GM10266 (cell line): ENCODE measurements around the gene USP37.

Experiments used
- DNase-seq: peaks from one replicate; pipeline ENCODE4 v3.0.0; 2012; ENCODE audit errors: extremely low spot score
- TF ChIP-seq, protein P1 (sequence below): IDR thresholded peaks from 2 replicates; pipeline ENCODE4 v1.5.1; 2012; ENCODE audit warnings: mild to moderate bottlenecking, low read depth; ENCODE audit not compliant: control insufficient read depth, insufficient read depth; ENCODE audit errors: missing control alignments

Gene USP37

DNA sequence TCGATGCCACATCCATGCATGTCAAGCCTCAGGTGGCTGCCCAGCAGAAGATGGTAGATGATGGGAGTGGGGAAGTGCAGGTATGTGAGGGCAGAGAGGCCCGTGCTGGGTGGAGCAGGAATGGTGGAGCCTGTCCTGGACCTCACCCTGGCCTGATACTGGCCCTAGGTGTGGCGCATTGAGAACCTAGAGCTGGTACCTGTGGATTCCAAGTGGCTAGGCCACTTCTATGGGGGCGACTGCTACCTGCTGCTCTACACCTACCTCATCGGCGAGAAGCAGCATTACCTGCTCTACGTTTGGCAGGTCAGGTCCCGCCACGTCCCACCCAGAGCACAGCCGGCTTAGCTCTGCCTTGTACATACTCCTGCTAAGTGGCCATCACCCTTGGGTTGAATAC, 136.3 kb downstream of the USP37 start:
- DNase-seq = no peak
- TF ChIP-seq, protein P1, sequence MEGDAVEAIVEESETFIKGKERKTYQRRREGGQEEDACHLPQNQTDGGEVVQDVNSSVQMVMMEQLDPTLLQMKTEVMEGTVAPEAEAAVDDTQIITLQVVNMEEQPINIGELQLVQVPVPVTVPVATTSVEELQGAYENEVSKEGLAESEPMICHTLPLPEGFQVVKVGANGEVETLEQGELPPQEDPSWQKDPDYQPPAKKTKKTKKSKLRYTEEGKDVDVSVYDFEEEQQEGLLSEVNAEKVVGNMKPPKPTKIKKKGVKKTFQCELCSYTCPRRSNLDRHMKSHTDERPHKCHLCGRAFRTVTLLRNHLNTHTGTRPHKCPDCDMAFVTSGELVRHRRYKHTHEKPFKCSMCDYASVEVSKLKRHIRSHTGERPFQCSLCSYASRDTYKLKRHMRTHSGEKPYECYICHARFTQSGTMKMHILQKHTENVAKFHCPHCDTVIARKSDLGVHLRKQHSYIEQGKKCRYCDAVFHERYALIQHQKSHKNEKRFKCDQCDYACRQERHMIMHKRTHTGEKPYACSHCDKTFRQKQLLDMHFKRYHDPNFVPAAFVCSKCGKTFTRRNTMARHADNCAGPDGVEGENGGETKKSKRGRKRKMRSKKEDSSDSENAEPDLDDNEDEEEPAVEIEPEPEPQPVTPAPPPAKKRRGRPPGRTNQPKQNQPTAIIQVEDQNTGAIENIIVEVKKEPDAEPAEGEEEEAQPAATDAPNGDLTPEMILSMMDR = no peak

DNA sequence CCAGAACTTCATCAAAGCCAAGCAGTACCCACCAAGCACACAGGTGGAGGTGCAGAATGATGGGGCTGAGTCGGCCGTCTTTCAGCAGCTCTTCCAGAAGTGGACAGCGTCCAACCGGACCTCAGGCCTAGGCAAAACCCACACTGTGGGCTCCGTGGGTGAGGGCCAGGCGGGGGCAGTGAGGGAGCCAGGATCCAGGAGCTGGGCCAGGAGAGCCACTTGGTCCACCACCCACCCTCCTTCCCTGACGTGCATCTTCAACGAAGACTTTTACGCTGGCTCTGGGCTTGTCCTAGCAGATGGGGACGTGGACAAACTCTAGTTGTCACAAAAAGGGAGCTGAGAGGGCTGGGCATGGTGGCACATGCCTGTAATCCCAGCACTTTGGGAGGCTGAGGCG, 137.4 kb downstream of the USP37 start:
- no peak for DNase-seq
- TF ChIP-seq, protein P1 = no peak

DNA sequence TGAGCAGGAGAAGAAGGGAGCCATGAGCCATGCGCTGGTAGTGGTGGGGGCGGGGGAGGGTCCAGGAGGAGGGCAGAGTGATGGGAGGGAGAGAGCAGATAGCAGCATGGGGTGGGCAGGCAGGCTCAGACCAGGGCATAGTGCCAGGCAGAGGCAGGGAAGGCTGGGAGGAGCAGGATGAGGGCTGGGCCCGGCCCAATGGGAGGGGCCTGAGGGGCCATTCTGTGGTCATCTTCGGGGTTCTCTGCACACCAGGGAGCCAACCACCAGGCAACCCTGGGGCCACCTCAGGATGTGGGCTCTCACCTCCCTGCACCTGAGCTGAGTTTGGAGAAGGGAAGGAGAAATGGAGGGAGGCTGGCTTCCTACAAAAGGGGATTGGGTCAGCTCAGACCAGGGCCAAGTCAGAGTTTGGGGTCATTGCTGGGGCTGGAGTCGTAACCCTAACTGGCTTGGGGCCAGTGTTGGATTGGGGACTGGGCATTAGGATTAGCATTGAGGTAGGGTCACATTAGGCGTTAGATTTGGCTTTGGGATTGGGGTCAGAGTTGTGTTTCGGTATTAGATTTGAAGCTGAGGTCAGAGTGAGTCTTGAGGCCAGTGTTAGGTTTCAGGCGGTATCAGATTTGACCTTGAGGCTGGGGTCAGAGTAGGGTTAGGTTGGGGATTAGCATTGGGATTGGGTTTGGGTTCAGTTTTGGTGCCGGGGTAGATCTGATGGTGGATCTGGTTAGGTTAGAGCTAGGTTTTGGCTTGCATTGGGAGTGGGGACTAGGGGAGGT, 138.0 kb downstream of the USP37 start:
- TF ChIP-seq, protein P1 = no peak
- DNase-seq = no peak

DNA sequence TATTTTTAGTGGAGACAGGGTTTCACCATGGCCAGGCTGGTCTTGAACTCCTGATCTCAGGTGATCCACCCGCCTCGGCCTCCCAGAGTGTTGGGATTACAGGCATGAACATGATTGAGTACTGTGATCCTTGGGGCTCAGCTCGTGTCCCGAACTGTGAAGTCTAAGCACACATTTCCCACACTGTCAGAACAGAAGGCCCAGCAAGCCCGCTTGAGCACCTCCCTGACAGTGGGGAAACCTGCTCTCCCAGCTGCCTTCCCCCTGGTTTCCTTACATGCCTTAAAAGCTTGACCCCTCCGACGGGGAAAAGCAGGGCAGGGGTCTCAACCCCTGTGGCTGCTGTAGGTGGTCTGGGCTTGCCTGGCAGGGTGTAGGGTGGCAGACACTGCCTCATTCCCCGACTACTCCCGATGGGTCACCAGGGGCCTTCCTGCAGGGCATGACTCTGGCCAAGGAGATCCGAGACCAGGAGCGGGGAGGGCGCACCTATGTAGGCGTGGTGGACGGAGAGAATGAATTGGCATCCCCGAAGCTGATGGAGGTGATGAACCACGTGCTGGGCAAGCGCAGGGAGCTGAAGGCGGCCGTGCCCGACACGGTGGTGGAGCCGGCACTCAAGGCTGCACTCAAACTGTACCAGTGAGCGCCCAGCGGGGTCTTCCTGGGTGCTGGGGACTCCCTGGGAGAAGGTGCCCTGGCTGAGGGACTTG, 139.1 kb downstream of the USP37 start:
- TF ChIP-seq, protein P1 = no peak
- DNase-seq = no peak

DNA sequence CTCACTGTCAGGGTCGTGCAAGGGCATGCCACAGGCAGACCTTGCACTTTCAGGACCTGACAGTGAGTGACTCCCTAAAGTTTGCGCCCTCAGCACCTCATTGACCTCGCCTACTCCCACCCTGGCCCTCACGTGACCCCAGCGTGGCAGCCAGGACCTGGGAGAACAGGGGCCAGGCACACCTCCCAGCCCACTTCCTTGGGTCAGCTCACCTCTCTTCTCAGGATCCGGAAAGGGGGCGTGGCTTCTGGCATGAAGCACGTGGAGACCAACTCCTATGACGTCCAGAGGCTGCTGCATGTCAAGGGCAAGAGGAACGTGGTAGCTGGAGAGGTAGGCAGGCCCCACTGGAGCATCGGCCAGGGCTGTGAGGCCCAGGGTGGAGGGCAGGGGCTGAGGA, 140.4 kb downstream of the USP37 start:
- DNase-seq = no peak
- TF ChIP-seq, protein P1 = no peak

DNA sequence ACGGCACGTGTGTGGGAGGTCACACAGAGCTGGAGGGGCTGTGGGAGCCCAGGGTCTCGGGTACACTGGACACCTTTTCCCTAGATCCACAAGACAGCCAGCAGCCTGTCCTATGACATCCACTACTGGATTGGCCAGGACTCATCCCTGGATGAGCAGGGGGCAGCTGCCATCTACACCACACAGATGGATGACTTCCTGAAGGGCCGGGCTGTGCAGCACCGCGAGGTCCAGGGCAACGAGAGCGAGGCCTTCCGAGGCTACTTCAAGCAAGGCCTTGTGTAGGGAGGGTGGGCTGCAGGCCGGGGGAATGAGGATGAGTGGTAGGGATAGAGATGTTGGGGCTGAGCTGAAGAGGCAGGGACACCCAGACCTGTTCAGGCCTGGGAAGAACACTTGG, 142.6 kb downstream of the USP37 start:
- no peak for DNase-seq
- TF ChIP-seq, protein P1 = no peak

DNA sequence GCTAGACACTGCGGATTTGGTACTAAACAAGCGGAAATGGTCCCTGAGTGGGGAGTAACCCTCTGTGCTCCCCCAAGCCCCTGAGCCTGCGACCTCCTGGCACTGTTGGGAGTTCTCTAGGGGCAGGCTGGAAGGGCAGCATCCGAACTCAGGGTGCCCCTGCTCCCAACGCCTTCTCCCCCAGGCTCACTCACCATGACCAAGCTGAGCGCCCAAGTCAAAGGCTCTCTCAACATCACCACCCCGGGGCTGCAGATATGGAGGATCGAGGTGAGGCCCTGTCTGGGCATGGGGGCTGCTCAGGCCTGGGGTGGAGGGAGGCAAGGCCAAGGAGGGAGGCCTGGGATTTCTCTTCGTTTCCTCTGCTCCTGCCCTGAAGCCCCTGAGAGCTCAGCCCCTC, 144.6 kb downstream of the USP37 start:
- TF ChIP-seq, protein P1 = no peak
- DNase-seq = no peak
